Epithelial cell of umbilical artery (primary cell): ENCODE measurements around the gene CTSK. TPM values are rescaled to one million over a fixed set of nuclear protein-coding genes. Genes with fewer than 3 reads are reported as not detected.

Experiments used
- total RNA-seq: library from RNA; depleted of rRNA; stranded (reverse); fragments of >200 nt; gene quantifications from 2 replicates; pipeline ENCODE4 v1.2.3, GENCODE V29; 2014

CTSK gene
- total RNA-seq = 1.9 and 8.7 TPM in 2 replicates

GRCh38 chr1:150808121-150808520, at the start of gene CTSK:
TSS of gene CTSK (minus strand) at chr1:150808260. CDS start at chr1:150806805, 1,455 bp downstream.

GRCh38 chr1:150765296-150765976, 42.6 kb downstream of the CTSK start, which contains the start of gene CTSS:
TSS of gene CTSS (minus strand) at chr1:150765778. CDS start at chr1:150764763, 1,015 bp downstream.

Other genes with a start within 250 kb of the CTSK start
- 272 and 333 TPM in 2 replicates for gene MCL1, start 228.7 kb downstream of the CTSK start, total RNA-seq
- gene ENSA, start 178.6 kb downstream of the CTSK start, total RNA-seq = 109 and 122 TPM in 2 replicates
- gene GOLPH3L, start 111.1 kb downstream of the CTSK start, total RNA-seq = 8.8 and 12.8 TPM in 2 replicates
- 0.32 TPM in 1 of 2 replicates, not detected in the other for gene HORMAD1, start 87.4 kb downstream of the CTSK start, total RNA-seq
- gene CTSS, start 42.5 kb downstream of the CTSK start, total RNA-seq = 31.9 and 37.0 TPM in 2 replicates
- gene ARNT, start 68.3 kb upstream of the CTSK start, total RNA-seq = 14.0 and 28.4 TPM in 2 replicates
- not detected in 2 replicates for gene CTXND2, start 78.9 kb upstream of the CTSK start, total RNA-seq
- 28.9 and 42.6 TPM in 2 replicates for gene SETDB1, start 118.1 kb upstream of the CTSK start, total RNA-seq
- 61.1 and 71.1 TPM in 2 replicates for gene CERS2, start 166.6 kb upstream of the CTSK start, total RNA-seq
- gene ANXA9, start 174.0 kb upstream of the CTSK start, total RNA-seq = not detected in 2 replicates
- 4.5 and 6.2 TPM in 2 replicates for gene MINDY1, start 198.6 kb upstream of the CTSK start, total RNA-seq
- 4.2 and 5.0 TPM in 2 replicates for gene PRUNE1, start 200.2 kb upstream of the CTSK start, total RNA-seq
- gene BNIPL, start 228.3 kb upstream of the CTSK start, total RNA-seq = 0.32 and 0.46 TPM in 2 replicates
- gene C1orf56, start 239.5 kb upstream of the CTSK start, total RNA-seq = 1.3 and 1.5 TPM in 2 replicates